ENCODE results near the gene SSR2.
A peak's percentile ranks its signal among the peaks of the same experiment; 100 is the strongest.
"Not testable (repeated sequence)": the region's sequence is repeated elsewhere in the genome, so short reads cannot be mapped to it uniquely, and the experiment has no call there.

The SSR2 gene

DNA sequence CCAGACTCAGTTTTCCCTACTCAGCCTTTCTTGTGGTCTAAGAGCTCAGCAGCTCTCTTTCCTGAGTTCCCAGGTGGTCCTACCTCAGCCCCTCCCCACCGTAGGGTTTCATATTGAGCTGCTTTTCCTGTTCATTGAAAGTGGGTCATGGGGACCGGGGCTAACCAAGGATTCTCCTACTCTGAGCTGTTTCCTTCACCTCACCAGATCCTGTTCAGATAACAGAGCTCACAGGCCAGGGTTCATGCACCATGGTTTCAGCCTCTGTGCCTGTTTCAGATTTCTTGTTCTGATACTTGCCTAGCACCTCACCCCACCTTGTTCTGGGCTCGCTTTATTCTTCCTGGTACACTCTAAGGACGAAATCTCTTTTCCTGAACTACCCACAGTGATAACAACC is 24.3 kb upstream of the SSR2 start:
- no peak for DNase-seq

DNA sequence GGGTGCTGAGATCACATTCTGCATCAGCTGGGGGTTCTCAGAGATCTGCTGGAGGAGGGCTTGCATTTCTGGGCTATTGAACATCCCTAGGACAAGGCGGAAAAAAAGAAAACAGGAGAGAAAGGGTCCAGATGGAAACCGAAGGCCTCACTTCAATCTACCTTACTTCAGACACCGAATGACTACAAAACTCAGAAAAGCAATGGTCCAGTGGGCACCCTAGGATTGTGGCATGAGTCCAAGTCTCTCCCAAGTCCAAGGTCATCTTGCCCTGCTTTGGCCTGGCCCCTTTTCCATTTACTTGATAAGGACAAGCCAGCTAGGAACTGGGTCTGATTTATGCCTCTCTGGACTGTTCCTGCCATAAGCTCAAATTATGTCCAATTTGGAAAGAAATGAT is 22.1 kb upstream of the SSR2 start:
- no peak for DNase-seq

DNA sequence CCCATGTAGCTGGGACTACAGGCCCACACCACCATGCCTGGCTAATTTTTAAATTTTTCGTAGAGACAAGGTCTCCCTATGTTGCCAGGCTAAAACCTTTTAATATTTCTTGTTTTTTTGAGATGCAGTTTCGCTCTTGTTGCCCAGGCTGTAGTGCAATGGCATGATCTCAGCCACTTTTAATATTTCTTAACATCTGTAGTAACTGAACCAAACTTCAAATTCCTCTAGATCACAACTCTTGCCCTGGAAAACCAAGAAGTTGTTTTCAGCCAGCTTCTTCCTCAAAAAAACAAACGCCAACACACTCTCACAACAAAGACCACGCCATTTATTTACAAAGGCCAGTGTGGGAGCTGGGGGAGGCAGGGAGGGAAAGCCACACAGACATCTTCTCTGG is 14.2 kb upstream of the SSR2 start:
- not testable (repeated sequence) for DNase-seq

DNA sequence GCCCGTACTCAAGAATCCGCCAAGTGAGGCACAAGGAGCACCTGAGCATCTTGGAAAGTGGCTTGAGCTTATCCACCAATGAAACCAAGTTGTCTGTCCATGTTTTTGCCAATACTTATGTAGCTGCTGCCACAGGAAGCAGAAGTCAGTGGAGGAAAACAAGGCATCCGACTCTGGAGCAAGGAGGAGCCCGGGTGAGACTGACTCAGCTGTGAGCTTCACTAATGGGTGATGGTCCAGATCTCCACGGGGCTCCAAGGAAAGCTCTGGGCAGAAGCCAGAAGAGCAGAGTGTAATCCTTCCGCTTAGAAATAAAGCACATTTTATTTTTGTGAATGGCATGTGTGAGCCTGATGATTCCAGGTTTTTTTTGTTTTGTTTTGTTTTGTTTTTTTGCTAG is 12.3 kb upstream of the SSR2 start:
- DNase-seq = no peak

DNA sequence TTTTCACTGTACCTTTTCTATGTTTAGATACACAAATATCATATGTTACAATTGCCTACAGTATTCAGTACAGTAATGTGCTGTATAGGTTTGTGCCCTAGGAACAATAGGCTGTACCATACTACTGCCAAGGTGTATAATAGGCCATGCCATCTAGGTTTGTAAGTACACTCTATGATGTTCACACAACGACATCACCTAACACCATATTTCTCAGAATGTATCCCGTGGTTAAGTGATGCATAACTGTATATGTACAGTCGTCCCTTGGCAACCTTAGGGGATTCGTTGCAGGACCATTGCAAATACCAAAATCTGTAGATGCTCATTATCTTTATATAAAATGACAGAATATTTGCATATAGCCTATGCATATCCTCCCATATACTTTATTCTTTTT is 5.8 kb upstream of the SSR2 start:
- DNase-seq = no peak

DNA sequence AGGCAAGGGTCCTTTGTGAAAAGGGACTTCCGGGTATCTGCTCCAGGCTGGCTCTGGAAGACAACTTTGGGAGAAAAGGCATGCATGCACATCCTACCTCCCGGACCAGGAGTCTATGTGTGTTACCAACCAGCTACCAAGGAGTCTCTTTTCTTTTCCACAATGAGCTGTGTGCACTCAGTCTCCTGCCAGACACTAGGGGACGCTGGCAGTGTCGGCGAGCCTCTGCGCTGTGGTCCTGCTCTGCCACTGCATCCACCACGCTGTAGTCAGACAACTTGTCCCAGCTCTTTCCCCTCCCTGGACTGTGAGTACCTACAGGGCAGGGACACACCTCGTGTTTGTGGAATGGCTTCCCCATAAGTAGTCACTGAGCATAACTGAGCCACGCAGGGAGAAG is 5.1 kb upstream of the SSR2 start:
- peak; percentile 76 to 88 for DNase-seq

DNA sequence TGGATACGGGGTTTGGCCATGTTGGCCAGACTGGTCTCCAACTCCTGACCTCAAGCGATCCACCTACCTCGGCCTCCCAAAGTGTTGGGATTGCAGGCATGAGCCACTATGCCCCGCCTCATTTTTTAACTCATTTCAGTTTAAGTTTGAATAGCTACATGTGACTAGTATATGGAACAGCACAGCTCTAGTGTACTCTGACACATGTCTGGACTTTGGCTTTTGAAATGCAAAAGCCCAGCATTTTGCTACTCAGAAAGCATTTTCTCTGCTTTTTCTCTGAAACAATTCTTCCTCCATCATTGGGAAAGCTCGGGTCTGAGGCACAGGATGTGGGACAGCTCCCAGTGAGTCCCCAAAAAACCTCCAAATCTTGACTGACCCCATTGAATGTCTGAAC is 4.0 kb upstream of the SSR2 start:
- DNase-seq = no peak

DNA sequence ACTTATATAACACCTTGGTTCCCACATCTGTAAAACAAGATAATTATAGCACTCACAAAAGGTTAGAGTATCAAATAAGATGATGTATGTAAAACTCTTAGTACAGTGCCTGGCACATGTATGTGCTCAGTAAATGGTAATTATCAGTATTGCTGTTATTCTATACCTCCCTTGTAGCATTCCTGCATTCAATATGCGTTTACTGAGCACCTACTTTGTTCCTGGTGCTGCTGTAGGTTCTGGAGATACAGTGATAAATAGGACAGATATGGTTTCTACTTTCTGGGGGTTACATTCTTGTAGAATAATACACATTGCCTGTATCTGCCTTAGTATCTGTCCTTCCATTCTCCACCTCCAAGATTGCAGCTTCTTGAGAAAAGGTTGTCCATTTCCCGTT is 1.2 kb upstream of the SSR2 start:
- DNase-seq = no peak

DNA sequence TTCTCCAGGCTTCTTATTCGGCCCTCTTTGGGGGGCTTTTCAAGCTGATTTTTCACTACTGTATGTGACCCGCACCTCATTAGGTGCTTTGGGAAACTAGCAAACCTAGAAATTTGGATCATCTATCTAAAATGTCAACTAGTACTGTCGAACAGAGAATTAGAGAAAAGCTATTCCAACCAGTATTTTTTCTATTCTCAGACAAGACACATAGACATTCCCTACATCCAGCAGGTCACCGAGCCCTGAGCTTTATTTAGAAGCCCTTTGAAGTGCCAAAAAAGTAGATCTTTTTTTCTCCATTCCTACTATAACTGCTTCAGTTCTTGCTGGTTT is 310 bp upstream of the SSR2 start:
- DNase-seq = no peak

DNA sequence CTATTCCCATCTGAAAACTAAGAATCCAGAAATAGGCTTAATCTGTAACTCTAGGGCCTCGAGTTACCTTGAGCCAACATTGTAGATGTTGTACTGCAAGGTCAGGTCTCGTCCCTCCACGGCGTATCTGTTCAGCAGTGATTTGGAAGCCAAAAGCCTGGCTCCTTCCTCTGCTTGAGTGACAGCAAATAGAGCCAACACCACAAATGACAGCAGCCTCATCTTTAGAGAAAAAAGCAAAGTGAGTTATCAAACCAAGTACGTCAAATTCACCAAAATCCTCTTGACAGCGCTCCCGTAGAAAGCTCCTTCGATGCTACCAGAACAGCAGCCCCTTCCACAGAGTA is 832 bp downstream of the SSR2 start:
- no peak for DNase-seq

DNA sequence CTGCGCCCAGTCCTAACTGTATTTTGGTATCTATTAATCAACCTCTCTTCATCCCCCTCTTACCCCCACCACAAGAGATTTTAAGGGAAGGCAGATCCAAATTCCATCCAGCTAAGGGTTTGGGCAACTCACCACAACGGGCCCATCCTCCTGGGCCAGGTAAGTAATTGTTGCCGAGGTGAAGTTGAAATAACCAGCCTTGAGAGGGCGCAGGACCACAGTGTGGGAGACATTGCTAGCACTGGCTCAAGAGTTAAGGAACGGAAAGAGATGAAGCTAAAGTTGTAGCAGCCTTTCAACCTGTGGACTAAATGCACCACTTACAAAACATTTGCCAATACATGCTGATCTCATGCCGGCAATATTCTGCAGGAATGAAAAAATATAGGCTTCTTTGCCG is 5.9 kb downstream of the SSR2 start:
- no peak for DNase-seq

DNA sequence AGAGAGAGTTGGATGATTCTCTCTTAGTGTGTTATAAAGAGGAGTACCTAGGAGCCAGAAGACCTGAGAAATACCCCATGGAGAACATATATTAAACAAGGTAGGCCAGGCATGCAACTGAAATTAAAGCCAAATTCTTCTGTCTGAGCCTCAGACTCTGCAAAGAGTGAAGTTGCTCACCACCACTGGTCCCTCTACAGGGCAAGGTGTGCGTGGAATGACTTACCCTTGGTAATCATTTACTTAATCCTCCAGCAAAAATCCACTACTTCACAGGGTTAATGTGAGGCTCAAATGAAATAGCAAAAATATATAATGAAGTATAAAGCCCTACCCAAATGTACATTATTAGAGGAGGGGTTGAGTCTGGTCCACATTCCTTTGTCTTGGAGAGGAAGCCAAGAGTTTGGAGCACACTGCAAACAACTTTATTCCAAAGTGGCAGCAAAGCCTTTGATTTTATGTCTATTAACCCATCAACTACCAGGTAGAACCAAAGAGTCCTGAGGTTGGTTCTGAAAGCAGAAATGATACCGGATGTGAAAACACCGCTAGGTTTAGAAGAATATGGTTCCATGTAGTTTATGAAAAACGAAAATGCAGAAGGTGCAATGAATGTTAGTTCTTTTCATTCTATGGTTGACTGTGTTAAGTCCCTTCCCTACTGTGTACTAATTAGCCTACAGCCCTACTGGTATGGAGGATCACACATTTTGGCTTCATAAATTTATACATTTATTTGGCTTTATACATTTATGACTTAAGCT is 8.5 kb downstream of the SSR2 start:
- no peak for DNase-seq

DNA sequence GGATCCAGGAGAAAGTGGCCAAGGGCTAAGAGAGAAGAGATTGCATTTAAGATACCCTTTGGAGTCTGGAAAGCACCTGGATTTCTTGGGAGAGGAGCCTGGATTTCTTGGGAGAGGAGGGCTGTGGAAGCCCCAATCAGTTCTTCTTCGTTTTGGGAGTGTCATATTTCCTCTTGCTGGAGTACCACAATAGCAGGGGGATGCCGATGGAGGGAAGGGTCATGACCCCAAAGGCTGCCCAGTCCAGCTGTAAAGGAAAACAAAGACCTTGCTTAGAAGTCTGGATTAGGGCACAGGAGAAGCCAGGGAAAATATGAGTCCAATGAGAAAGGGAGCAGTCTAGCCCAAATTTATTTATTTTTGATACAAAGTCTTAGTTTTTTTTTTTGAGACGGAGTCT is 11.3 kb downstream of the SSR2 start:
- DNase-seq = no peak

DNA sequence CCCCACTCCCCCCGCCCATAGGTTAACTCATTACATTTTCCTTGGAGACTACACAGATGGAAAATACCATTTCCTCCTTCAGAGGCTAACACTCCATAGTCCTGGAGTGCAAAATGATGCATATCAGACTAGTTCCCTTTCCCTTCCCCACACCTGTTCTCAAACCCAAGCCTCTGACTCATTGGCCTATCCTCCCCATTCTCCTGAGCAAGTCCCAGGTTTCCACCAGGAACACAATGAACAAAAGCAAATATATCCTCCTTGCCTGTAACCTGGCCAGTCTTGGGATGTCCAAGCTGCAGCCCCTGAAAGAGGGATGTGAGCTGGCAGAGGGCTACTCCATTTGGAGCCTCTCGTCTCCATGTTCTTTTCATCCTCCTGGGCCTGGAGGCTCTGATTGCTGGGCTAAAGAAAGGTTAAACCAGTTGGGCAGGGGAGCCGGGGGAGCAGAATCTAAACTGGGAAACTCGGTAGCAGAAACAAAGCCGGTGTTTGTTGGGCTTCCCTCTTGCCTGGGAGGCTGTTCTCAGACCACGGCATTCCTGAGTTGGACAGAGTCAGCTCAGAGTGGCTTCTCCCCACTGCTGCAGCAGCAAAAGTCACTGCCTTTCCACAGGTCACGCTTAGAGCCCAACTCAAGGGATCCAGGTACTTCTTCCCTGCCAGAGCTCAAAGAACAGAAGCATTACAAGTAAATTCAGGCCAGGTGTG is 13.9 kb downstream of the SSR2 start:
- no peak for DNase-seq

DNA sequence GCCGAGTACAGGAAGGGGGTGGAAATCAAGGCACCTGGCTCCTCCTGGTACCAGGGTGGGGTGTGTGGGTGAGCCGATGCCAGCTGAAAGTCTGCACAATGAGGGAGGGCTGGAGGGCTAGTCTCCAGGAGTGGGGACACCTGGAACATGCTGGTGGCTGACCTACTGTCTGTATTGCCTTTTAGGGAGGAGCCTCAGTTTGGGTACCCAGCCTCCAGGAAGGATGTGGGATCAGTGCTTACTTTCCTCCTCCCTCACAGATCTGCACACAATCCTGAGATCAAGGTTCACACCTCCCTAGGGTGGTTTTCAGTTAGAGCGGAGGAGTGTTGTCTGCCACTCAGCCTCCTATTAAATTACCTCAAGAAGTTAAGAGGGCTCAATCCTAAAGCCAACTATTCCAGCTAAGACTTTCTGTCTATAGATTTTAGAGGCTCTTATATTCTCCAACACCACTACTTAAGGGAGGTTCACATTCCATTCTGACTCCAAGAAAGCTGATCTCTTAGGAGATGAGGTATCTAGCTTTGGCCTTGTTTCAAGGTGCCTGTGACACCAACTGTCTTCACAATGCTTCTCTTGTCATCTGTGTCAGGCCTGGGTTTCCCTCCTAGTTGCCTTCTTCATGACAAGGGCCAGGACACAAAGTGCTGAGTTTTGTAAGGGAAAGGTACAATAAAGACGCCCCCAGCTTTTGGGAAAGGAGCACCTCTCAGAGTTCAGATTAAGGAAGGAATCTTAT is 15.7 kb downstream of the SSR2 start:
- no peak for DNase-seq

DNA sequence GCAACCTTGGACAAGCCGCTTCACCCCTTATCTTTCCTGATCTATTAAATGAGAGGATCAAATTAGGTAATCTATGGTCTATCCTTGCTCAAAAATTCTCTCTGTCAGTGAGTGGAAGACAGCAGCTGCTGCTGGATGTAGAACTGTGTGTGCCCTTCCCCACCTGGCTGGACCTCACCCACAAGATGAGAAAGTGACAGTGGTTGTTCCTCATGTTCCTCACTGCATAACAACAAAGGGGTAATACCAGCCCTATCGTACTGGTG is 16.9 kb downstream of the SSR2 start:
- DNase-seq = no peak

DNA sequence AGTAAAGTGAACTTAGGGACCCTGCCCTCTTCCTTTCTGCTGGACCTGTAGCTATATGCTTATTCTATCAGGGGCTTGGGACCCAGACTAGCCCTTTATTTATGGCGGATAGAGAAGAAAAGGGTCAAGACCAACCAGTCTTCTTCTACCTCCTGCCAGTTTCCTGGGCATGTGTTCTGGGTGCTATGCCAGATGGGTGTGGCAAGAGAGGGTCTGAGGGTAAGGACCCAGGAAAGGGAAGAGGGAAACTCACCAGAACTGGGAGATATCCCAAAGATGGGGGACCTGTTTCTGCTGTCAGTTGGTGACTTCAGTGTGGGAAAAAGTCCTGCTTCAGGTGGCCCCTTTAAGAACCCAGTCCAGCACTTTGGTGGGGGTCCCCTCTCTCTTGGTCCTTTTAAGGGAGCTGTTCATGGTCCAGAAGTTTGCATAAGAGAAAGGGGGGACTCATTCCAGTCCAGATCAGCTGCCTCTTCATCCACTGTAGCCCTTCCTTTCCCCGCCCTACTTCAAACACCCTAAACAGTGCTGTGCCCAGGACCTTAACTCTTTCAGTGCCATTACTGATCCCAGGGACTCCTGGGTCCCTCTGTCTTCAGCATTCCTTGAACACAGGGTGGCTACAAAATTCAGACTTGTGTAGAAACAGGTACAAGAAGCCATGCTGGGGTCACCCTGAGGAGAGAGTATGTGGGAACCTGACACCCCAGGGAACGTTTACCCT is 18.4 kb downstream of the SSR2 start:
- no peak for DNase-seq

DNA sequence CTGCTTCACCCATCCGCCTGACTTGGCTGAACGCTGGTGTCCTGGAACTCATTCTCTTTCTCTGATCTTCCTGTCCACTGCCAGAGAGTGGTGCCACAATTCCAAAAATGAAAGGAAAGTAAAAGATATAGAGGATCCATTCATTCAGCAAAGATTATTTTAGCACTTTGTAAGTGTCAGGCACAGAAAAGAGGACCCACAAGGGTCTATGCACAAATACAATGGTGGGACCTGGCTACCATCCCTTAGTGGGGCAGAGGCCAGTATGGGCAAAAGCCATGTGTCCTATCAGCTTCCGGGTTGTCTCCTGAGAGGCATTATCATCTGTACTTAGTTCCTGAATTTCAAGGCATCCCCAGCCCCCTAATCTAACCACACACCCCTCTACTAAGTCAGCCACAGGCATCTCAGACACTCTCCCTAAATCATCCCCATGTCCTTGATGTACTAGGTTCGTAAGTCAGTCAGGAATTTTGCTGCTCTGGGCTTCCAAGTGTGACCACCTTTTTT is 19.0 kb downstream of the SSR2 start:
- DNase-seq = no peak

DNA sequence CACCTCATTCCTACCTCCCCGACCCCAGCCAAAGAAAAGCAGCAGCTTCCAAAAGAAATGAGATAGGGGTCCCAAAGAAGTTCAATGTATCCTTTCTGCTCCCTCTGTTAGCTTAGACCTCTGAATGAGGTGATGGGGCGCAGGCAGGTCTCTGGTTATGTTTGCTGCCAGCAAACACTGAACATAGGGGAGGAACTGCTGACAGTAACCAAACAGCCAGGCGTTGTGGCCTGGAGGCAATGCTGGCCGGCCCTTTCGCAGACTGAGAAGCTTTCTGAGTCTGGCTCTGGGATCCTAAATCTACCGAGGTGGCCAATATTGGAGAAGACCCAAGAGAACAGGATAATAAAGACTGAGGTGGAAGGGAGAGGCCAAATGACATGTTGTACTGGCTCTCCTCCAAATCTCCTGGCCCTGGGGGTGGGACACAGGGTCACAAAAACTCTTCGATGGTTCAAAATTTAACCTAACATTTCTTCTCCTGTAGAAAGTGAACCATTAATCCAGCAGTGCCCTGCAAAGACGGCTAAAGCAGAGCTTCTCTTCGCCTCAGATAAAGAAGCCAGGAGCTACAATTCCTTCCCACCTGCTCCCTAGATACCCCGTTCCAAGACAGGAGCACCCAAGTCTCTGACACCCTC is 19.6 kb downstream of the SSR2 start:
- no peak for DNase-seq

DNA sequence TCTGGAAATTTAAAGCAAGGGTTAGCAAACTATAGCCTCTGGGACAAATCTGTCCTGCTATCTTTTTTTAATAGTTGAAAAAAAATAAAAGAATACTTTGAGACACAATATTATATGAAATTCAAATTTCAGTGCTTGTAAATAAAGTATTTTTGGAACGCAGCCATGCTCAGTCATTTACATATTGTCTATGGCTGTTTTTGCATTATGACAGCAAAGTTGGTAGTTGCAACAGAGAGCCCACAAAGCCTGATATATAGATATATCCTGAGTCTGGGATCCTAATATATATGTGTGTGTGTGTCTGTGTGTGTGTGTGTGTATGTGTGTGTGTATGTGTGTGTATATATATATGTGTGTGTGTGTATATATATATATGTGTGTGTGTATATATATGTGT is 20.8 kb downstream of the SSR2 start:
- DNase-seq = peak in 1 of 2 experiments; percentile 34

DNA sequence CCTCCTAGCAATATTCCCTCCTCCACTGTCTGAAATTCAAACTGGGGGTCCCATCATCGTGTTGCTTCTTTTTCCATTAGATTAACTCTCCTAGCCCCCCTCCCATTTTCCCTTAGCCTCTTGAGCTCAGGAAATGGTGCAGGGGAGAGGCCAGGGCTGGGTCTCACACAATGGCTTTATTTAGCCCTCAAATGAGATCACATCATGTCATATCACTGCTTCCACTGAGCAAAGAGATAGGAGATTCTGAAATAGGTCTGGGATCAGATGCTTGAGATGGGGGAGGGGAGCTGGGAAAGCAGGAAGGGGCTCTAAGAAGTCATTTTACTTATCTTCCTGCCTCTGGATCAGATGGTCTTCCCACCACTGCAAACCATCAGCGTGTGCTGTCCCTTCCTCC is 24.6 kb downstream of the SSR2 start:
- DNase-seq = no peak

DNA sequence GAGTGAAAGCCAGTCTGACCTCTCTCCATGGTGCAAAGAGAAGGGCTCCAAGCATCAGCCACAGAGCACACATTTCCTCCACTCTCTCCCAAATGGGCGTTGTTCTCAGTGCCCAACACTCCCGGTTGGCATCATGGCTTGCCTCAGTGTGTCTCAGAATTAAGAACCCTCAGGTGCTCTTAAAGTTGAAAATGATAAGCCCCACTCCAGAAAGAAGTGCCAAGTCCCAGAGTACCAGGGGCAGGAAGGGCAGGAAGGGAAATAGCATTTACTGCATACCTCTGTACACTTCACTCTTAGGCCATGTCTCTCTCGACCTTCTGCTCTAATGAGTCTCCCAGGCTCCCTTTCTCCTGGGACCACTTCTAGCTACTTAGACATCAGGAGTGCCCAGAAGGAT is 27.2 kb downstream of the SSR2 start:
- no peak for DNase-seq

Measured in NCI-H526 (cell line).